HepG2 (cell line): ENCODE data around the gene EBPL. TPM values are rescaled to one million over a fixed set of nuclear protein-coding genes. Genes with fewer than 3 reads are reported as not detected.

Source experiments
- ATAC-seq: fragments of 200-7000 bp; cut with Tn5 transposase; 3 replicates; pipeline ENCODE4 v1.9.1; 2020; ENCODE audit warnings: mild to moderate bottlenecking, moderate library complexity
- BruUV-seq: library from RNA; stranded (reverse); fragments of 400-500 nt; replicated peaks from 2 replicates; lab custom pipeline; 2021; lab: Mats Ljungman, UMichigan
- CTCF ChIA-PET: fragments of 300-600 bp; formaldehyde crosslinking; extraction: SDS; loops from one replicate; lab custom pipeline; 2021; ENCODE audit warnings: low total read pairs, inconsistent platforms, low intra/inter-chr PET ratio; lab: Yijun Ruan, JAX
- POLR2A ChIA-PET: fragments of 350-600 bp; sonication (Branson Sonifier 250); formaldehyde crosslinking; loops from one replicate; lab custom pipeline; 2020; ENCODE audit warnings: antibody characterized with exemption, inconsistent platforms; lab: Yijun Ruan, JAX
- DNase-seq: peaks from one replicate; pipeline ENCODE4 v3.0.0-alpha.2; 2015; ENCODE audit warnings: low spot score
- FAIRE-seq: peaks from 3 replicates; lab custom pipeline; 2011; peaks lifted over from hg19 to GRCh38; lab: Jason Lieb, UNC
- H2AFZ ChIP-seq: one replicate; pipeline ENCODE4 v1.6.1; 2011; ENCODE audit warnings: low read length, inconsistent platforms
- H3K27ac ChIP-seq: fragments of 300-600 bp; 3 replicates; pipeline ENCODE4 v1.8.0; 2011; ENCODE audit warnings: mixed run types, mild to moderate bottlenecking, mixed read lengths, low read length, inconsistent platforms; ENCODE audit not compliant: insufficient read depth; ENCODE audit errors: extremely low read length
- H3K27me3 ChIP-seq, 2 experiments: fragments of 200-600 bp in 1 of 2; 2 replicates in 1 of 2; 3 replicates in 1 of 2; pipeline versions ENCODE4 v1.6.0 to v1.8.0; 2011; ENCODE audit warnings: low read length in 2 of 2, mild to moderate bottlenecking in 2 of 2, moderate library complexity in 2 of 2, inconsistent platforms in 1 of 2; ENCODE audit not compliant: insufficient read depth in 2 of 2, control insufficient read depth in 1 of 2
- H3K36me3 ChIP-seq, 2 experiments: fragments of 200-600 bp in 1 of 2; replicated peaks in 1 of 2; 2 replicates in 1 of 2; 3 replicates in 1 of 2; pipeline versions ENCODE4 v1.5.1 to v1.8.0; 2011; ENCODE audit warnings: low read length in 2 of 2, inconsistent platforms in 1 of 2; ENCODE audit not compliant: insufficient read depth in 2 of 2, control insufficient read depth in 1 of 2
- H3K4me1 ChIP-seq: 2 replicates; pipeline ENCODE4 v1.5.1; 2012; ENCODE audit warnings: low read length, inconsistent platforms; ENCODE audit not compliant: insufficient read depth
- H3K4me2 ChIP-seq: 2 replicates; pipeline ENCODE4 v1.6.0; 2011; ENCODE audit warnings: low read depth, low read length, inconsistent platforms
- H3K4me3 ChIP-seq, 3 experiments: fragments of 200-600 bp in 1 of 3; sonication (generic), shearing (Covaris generic) in 1 of 3; replicated peaks in 1 of 3; 2 replicates each; pipeline ENCODE4 v1.5.1; 2011 to 2016; ENCODE audit warnings: low read length in 3 of 3, inconsistent platforms in 2 of 3, low read depth in 2 of 3, mild to moderate bottlenecking in 2 of 3, control low read depth in 1 of 3, mixed read lengths in 1 of 3; ENCODE audit not compliant: insufficient read depth in 1 of 3
- H3K79me2 ChIP-seq: one replicate; pipeline ENCODE4 v1.6.1; 2011; ENCODE audit warnings: low read length, inconsistent platforms; ENCODE audit not compliant: insufficient read depth
- H3K9ac ChIP-seq: 2 replicates; pipeline ENCODE4 v1.6.0; 2011; ENCODE audit warnings: mild to moderate bottlenecking, low read depth, low read length, inconsistent platforms; ENCODE audit not compliant: insufficient read depth
- H3K9me3 ChIP-seq: 2 replicates; pipeline ENCODE4 v1.5.1; 2012; ENCODE audit warnings: mild to moderate bottlenecking, low read length
- H4K20me1 ChIP-seq: 2 replicates; pipeline ENCODE4 v1.6.0; 2011; ENCODE audit warnings: inconsistent platforms, mild to moderate bottlenecking, low read length, moderate library complexity; ENCODE audit not compliant: insufficient read depth
- ARHGAP35 ChIP-seq: sonication (generic); formaldehyde crosslinking; IDR thresholded peaks from 2 replicates; pipeline ENCODE4 v1.9.0; 2022; ENCODE audit warnings: mild to moderate bottlenecking, inconsistent platforms, moderate library complexity, missing genetic modification reagents, borderline replicate concordance
- ATF7-NPFF ChIP-seq: sonication (generic); formaldehyde crosslinking; IDR thresholded peaks from 2 replicates; pipeline ENCODE4 v1.8.1; 2023; ENCODE audit warnings: mild to moderate bottlenecking, low read depth, missing genetic modification reagents, moderate library complexity
- ATRX ChIP-seq: sonication (generic); formaldehyde crosslinking; IDR thresholded peaks from 2 replicates; pipeline ENCODE4 v1.4.0; 2020; ENCODE audit warnings: missing genetic modification reagents, borderline replicate concordance
- JUNB ChIP-seq: sonication (generic); formaldehyde crosslinking; IDR thresholded peaks from 2 replicates; pipeline ENCODE4 v1.8.0; 2022; ENCODE audit warnings: missing genetic modification reagents, mild to moderate bottlenecking, borderline replicate concordance
- KLF6 ChIP-seq: IDR thresholded peaks from 2 replicates; pipeline ENCODE4 v1.8.0; 2016; ENCODE audit warnings: missing biosample characterization, missing genetic modification reagents
- RFXAP ChIP-seq: sonication (generic); formaldehyde crosslinking; IDR thresholded peaks from 2 replicates; pipeline ENCODE4 v1.4.0; 2020; ENCODE audit warnings: missing genetic modification reagents, borderline replicate concordance
- TBL1XR1 ChIP-seq: fragments of 150-350 bp; IDR thresholded peaks from 2 replicates; pipeline ENCODE4 v1.6.1; 2014; ENCODE audit warnings: borderline replicate concordance, low read length; ENCODE audit not compliant: partially characterized antibody
- ZBTB21 ChIP-seq: sonication (generic); formaldehyde crosslinking; IDR thresholded peaks from 2 replicates; pipeline ENCODE4 v1.4.0; 2020; ENCODE audit warnings: missing genetic modification reagents
- ZBTB7A ChIP-seq: sonication (generic); formaldehyde crosslinking; IDR thresholded peaks from 2 replicates; pipeline ENCODE4 v1.8.0; 2022; ENCODE audit warnings: mild to moderate bottlenecking, missing genetic modification reagents
- ZNF431 ChIP-seq: sonication (generic); formaldehyde crosslinking; IDR thresholded peaks from 2 replicates; pipeline ENCODE4 v1.9.0; 2022; ENCODE audit warnings: missing genetic modification reagents, low read depth, mild to moderate bottlenecking, borderline replicate concordance
- ZNF451 ChIP-seq: sonication (generic); formaldehyde crosslinking; IDR thresholded peaks from 2 replicates; pipeline ENCODE4 v1.5.0; 2020; ENCODE audit warnings: mild to moderate bottlenecking, missing genetic modification reagents
- ZNF556 ChIP-seq: sonication (generic); formaldehyde crosslinking; IDR thresholded peaks from 2 replicates; pipeline ENCODE4 v1.4.0; 2020; ENCODE audit warnings: mild to moderate bottlenecking, missing genetic modification reagents, borderline replicate concordance
- ZNF558 ChIP-seq: sonication (generic); formaldehyde crosslinking; IDR thresholded peaks from 2 replicates; pipeline ENCODE4 v1.9.0; 2022; ENCODE audit warnings: mild to moderate bottlenecking, missing genetic modification reagents, borderline replicate concordance
- ZNF572 ChIP-seq: sonication (generic); formaldehyde crosslinking; IDR thresholded peaks from 2 replicates; pipeline ENCODE4 v1.5.1; 2020; ENCODE audit warnings: mild to moderate bottlenecking, missing genetic modification reagents
- ZNF615 ChIP-seq: sonication (generic); formaldehyde crosslinking; IDR thresholded peaks from 2 replicates; pipeline ENCODE4 v1.5.0; 2020; ENCODE audit warnings: mild to moderate bottlenecking, missing genetic modification reagents, borderline replicate concordance
- WGBS: methylation state at CpG from one replicate; pipeline ENCODE4 v1.1.6; 2017; ENCODE audit warnings: low lambda C conversion rate; 5-methylcytosine and 5-hydroxymethylcytosine counted together
- in situ Hi-C: cut with HindIII; loops from 2 replicates; pipeline ENCODE4 v1.10.0; 2017; ENCODE audit warnings: low pct_unique_long_range_greater_than_20kb; ENCODE audit not compliant: extremely low pct_ligation_motif_present
- intact Hi-C: fragments of 100-400 bp; cut with micrococcal nuclease; formaldehyde crosslinking; loops from one replicate; pipeline ENCODE4 v1.10.0; 2022; ENCODE audit not compliant: unreplicated experiment
- polyA plus RNA-seq, 8 experiments: library from polyadenylated mRNA; depleted of rRNA in 3 of 8; stranded (reverse) in 7 of 8; unstranded in 1 of 8; fragments of >200 nt; fragmentation: Illumina TruSeq in 4 of 8; extraction: Trizol in 4 of 8; gene quantifications; 2 replicates each; pipeline versions ENCODE4 v1.2.1 to v1.2.3, GENCODE V29; 2011 to 2016; ENCODE audit warnings: low read depth in 4 of 8, missing spikeins in 1 of 8, mixed read lengths in 1 of 8; ENCODE audit not compliant: insufficient read depth in 1 of 8
- total RNA-seq, 5 experiments: library from RNA; depleted of rRNA; stranded (reverse); fragments of >200 nt; fragmentation: Illumina TruSeq; extraction: Trizol; gene quantifications; 2 replicates each; pipeline ENCODE4 v1.2.3, GENCODE V29; 2016; ENCODE audit warnings: low read depth in 1 of 5
- TF ChIP-seq, protein P1 (sequence below): sonication (generic); formaldehyde crosslinking; IDR thresholded peaks from 2 replicates; pipeline ENCODE4 v1.8.1; 2022; ENCODE audit warnings: mild to moderate bottlenecking, missing genetic modification reagents
- TF ChIP-seq, protein P2 (sequence below), 2 experiments: fragments of 450-650 bp in 1 of 2; sonication (generic) in 1 of 2; formaldehyde crosslinking; IDR thresholded peaks; 2 replicates each; pipeline versions ENCODE4 v1.5.0 to v1.8.0; 2020 to 2022; ENCODE audit warnings: mild to moderate bottlenecking in 1 of 2, missing genetic modification reagents in 1 of 2
- TF ChIP-seq, protein P3 (sequence below): sonication (generic); formaldehyde crosslinking; IDR thresholded peaks from 2 replicates; pipeline ENCODE4 v1.4.0; 2020; ENCODE audit warnings: missing genetic modification reagents
- TF ChIP-seq, protein P4 (sequence below): sonication (generic); formaldehyde crosslinking; IDR thresholded peaks from 2 replicates; pipeline ENCODE4 v1.5.1; 2020; ENCODE audit warnings: mild to moderate bottlenecking, missing genetic modification reagents, moderate library complexity

EBPL gene
- total and polyA plus RNA-seq, 2 of the 13 experiments (the other 11 are each of a cell fraction or from before 2014, with no cell fraction given), result 96.5 to 152 TPM

DNA sequence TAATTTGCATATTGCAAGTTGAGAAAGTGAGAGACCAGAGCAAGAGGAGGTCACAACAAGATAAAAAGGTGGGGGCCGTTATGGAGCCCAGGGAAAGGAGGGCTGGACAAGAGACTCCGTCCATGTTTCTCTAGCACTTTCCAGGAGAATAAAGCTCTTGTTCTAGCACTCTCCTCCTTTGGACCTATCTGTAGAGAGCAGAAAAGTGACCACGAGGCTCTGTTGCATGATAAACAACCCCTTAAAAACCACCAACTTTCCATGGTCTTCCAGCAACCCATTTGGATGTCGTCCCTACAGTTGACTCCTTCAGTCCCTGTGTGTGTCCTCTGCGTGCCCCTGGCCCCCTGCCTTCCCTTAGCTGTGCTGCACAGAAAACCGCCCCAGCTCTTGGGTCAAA is 67.1 kb downstream of the EBPL start:
- H3K4me3 ChIP-seq, result no peak overlapping the region
- H3K27me3 ChIP-seq, result no peaks in the 10 kb centered on the region
- no peak overlapping the region for H3K27ac ChIP-seq
- no peaks in the 10 kb centered on the region for H3K36me3 ChIP-seq
- ATAC-seq (no peak), DNase-seq (no peak), FAIRE-seq (no peak)
- ChIA-PET POLR2A (no interaction called here), CTCF (no interaction called here)
- intact Hi-C loops (no loop called here), in situ Hi-C loops (no loop called here)
- no peaks in the 10 kb centered on the region for H3K79me2 ChIP-seq
- no TSS peak for BruUV-seq
- H2AFZ ChIP-seq, result no peak overlapping the region
- H3K9ac ChIP-seq, result no peak overlapping the region
- H3K4me1 ChIP-seq, result peaks cover 67% of the 10 kb centered on the region
- H4K20me1 ChIP-seq, result no peaks in the 10 kb centered on the region
- H3K9me3 ChIP-seq, result no peaks in the 10 kb centered on the region
- 86% methylated on average over 6 of the region's 6 CpGs for WGBS
- H3K4me2 ChIP-seq, result no peak overlapping the region
- TF ChIP-seq JUNB (CRISPR knock-in tag) (no peak), ZBTB21 (CRISPR knock-in tag) (no peak), KLF6 (CRISPR knock-in tag) (no peak), ZNF556 (CRISPR knock-in tag) (no peak), ZNF572 (CRISPR knock-in tag) (no peak), ATRX (CRISPR knock-in tag) (no peak), ZBTB7A (CRISPR knock-in tag) (no peak), RFXAP (CRISPR knock-in tag) (no peak), ZNF558 (CRISPR knock-in tag) (no peak), TBL1XR1 (no peak), ZNF615 (CRISPR knock-in tag) (no peak), ARHGAP35 (CRISPR knock-in tag) (no peak), ZNF431 (CRISPR knock-in tag) (no peak), ZNF451 (CRISPR knock-in tag) (no peak), ATF7-NPFF (no peak)
- TF ChIP-seq, protein P1, sequence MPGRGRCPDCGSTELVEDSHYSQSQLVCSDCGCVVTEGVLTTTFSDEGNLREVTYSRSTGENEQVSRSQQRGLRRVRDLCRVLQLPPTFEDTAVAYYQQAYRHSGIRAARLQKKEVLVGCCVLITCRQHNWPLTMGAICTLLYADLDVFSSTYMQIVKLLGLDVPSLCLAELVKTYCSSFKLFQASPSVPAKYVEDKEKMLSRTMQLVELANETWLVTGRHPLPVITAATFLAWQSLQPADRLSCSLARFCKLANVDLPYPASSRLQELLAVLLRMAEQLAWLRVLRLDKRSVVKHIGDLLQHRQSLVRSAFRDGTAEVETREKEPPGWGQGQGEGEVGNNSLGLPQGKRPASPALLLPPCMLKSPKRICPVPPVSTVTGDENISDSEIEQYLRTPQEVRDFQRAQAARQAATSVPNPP (CRISPR knock-in tag), result no peak
- TF ChIP-seq, protein P2, sequence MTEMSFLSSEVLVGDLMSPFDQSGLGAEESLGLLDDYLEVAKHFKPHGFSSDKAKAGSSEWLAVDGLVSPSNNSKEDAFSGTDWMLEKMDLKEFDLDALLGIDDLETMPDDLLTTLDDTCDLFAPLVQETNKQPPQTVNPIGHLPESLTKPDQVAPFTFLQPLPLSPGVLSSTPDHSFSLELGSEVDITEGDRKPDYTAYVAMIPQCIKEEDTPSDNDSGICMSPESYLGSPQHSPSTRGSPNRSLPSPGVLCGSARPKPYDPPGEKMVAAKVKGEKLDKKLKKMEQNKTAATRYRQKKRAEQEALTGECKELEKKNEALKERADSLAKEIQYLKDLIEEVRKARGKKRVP (CRISPR knock-in tag; IDR thresholded peaks at IDR 0.05), result no peak
- TF ChIP-seq, protein P3, sequence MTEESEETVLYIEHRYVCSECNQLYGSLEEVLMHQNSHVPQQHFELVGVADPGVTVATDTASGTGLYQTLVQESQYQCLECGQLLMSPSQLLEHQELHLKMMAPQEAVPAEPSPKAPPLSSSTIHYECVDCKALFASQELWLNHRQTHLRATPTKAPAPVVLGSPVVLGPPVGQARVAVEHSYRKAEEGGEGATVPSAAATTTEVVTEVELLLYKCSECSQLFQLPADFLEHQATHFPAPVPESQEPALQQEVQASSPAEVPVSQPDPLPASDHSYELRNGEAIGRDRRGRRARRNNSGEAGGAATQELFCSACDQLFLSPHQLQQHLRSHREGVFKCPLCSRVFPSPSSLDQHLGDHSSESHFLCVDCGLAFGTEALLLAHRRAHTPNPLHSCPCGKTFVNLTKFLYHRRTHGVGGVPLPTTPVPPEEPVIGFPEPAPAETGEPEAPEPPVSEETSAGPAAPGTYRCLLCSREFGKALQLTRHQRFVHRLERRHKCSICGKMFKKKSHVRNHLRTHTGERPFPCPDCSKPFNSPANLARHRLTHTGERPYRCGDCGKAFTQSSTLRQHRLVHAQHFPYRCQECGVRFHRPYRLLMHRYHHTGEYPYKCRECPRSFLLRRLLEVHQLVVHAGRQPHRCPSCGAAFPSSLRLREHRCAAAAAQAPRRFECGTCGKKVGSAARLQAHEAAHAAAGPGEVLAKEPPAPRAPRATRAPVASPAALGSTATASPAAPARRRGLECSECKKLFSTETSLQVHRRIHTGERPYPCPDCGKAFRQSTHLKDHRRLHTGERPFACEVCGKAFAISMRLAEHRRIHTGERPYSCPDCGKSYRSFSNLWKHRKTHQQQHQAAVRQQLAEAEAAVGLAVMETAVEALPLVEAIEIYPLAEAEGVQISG, result no peak
- TF ChIP-seq, protein P4, sequence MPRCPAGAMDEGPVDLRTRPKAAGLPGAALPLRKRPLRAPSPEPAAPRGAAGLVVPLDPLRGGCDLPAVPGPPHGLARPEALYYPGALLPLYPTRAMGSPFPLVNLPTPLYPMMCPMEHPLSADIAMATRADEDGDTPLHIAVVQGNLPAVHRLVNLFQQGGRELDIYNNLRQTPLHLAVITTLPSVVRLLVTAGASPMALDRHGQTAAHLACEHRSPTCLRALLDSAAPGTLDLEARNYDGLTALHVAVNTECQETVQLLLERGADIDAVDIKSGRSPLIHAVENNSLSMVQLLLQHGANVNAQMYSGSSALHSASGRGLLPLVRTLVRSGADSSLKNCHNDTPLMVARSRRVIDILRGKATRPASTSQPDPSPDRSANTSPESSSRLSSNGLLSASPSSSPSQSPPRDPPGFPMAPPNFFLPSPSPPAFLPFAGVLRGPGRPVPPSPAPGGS, result no peak
